ENCODE data around the gene MINK1.

- no peak for TF ChIP-seq SIN3A (IDR thresholded peaks at IDR 0.05; ENCODE audit: borderline replicate concordance, low read depth, low read length)
- TF ChIP-seq CTCF (CRISPR knock-in tag; IDR thresholded peaks at IDR 0.05): no peak
- TF ChIP-seq YY1 (IDR thresholded peaks at IDR 0.05; ENCODE audit: insufficient read depth, insufficient replicate concordance, low read depth, low read length): no peak
- TF ChIP-seq TRIM24 (CRISPR knock-in tag; IDR thresholded peaks at IDR 0.05): no peak
- no peak for TF ChIP-seq MAFF (IDR thresholded peaks at IDR 0.05; ENCODE audit: low read depth, low read length)
- TF ChIP-seq ZNF33A (CRISPR knock-in tag; IDR thresholded peaks at IDR 0.05; ENCODE audit: borderline replicate concordance): no peak
- TF ChIP-seq MXD4 (CRISPR knock-in tag; IDR thresholded peaks at IDR 0.05): no peak
Observed at GRCh38 chr17:4937553-4937952, 104.4 kb downstream of the MINK1 start.
